Measurements from ENCODE around the gene FAM107B. TPM values are rescaled to one million over a fixed set of nuclear protein-coding genes. Genes with fewer than 3 reads are reported as not detected.
A peak's percentile ranks its signal among the peaks of the same experiment; 100 is the strongest.
"Not testable (repeated sequence)": the region's sequence is repeated elsewhere in the genome, so short reads cannot be mapped to it uniquely, and the experiment has no call there.

Gene FAM107B
- polyA plus RNA-seq, 1 donor = 44.0 TPM

DNA sequence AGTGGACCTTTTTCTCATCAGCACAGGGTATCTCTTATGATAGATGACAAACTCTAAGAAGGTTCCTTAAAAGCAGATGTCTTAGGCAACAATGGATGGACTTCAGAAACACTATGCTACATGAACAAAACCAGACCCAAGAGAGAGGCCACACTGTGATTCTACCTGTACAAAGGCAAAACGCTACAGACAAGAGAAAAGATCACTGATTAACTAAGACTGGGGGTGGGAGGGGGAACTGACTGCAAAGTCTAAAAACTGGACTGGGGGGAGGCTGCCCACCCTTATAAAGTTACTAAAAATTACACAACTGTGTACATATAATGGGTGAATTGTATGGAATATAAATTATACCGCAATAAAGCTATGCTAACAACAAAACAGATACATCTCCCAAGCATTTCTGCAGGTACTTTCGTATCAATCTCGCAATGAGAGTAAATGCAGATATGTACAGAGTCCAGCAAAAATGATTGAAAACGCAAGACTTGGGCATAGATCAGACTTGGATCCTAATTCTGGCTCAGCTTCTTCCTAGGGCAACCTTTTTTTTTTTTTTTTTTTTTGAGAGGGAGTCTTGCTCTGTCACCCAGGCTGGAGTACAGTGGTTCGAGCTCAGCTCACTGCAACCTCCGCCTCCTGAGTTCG lies 179.7 kb downstream of the FAM107B start:
- 60% methylated on average over 4 of the region's 8 CpGs for WGBS (ENCODE audit: insufficient coverage, low lambda C conversion rate)

DNA sequence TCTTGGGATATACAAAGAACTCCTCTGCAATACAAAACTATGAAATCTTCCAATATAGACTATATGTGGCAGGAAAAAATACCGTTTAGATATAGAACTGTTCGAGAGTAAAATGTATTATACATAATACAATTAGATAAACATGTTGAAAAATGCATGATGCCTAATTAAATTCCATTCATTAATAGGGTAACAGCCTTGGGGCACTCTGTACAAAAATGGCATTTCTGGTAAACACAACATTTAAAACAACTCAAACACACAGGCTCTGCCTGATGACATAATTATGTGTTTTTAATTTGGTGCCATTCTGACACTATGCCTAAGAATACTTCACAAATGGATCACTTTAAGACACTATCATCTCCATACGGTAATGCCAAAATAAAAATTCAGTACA lies 180.9 kb downstream of the FAM107B start:
- H3K4me1 ChIP-seq (ENCODE audit: control insufficient read depth, insufficient read depth, low read length) = peaks cover 7% of the 10 kb centered on the region
- 93% methylated on average over 2 of the region's 3 CpGs for whole genome bisulfite sequencing (ENCODE audit: insufficient coverage, low lambda C conversion rate)
- no peak for DNase-seq

More for the DNA sequence above, 179.7 kb downstream of the FAM107B start:
- Histone ChIP-seq H3K4me3 (ENCODE audit: low read length) (no peak overlapping the region), H3K4me1 (ENCODE audit: control insufficient read depth, insufficient read depth, low read length) (peaks cover 7% of the 10 kb centered on the region), H3K27me3 (ENCODE audit: control insufficient read depth, insufficient read depth, low read length) (no peaks in the 10 kb centered on the region), H3K27ac (ENCODE audit: low read length) (no peak overlapping the region), H3K9me3 (ENCODE audit: control insufficient read depth, low read depth, low read length) (no peaks in the 10 kb centered on the region), H3K36me3 (ENCODE audit: control insufficient read depth, insufficient read depth, low read length) (peaks cover 11% of the 10 kb centered on the region)
- DNase-seq = peak in 1 of 2 donors; percentile 34

GRCh38 chr10:14592566-14592965 lies 182.1 kb downstream of the FAM107B start:
- H3K27ac ChIP-seq (ENCODE audit: low read length) = no peak overlapping the region
- peaks cover 18% of the 10 kb centered on the region for H3K4me1 ChIP-seq (ENCODE audit: control insufficient read depth, insufficient read depth, low read length)
- WGBS (ENCODE audit: insufficient coverage, low lambda C conversion rate) = no CpG with 5 or more reads among the region's 6 CpGs
- no peaks in the 10 kb centered on the region for H3K9me3 ChIP-seq (ENCODE audit: control insufficient read depth, low read depth, low read length)
- no peak overlapping the region for H3K4me3 ChIP-seq (ENCODE audit: low read length)
- no peak for DNase-seq
- H3K27me3 ChIP-seq (ENCODE audit: control insufficient read depth, insufficient read depth, low read length) = no peaks in the 10 kb centered on the region
- no peaks in the 10 kb centered on the region for H3K36me3 ChIP-seq (ENCODE audit: control insufficient read depth, insufficient read depth, low read length)

More for the DNA sequence above, 180.9 kb downstream of the FAM107B start:
- H3K27ac ChIP-seq (ENCODE audit: low read length) = no peak overlapping the region
- no peak overlapping the region for H3K4me3 ChIP-seq (ENCODE audit: low read length)
- H3K9me3 ChIP-seq (ENCODE audit: control insufficient read depth, low read depth, low read length) = no peaks in the 10 kb centered on the region
- peaks cover 4% of the 10 kb centered on the region for H3K36me3 ChIP-seq (ENCODE audit: control insufficient read depth, insufficient read depth, low read length)
- no peaks in the 10 kb centered on the region for H3K27me3 ChIP-seq (ENCODE audit: control insufficient read depth, insufficient read depth, low read length)

DNA sequence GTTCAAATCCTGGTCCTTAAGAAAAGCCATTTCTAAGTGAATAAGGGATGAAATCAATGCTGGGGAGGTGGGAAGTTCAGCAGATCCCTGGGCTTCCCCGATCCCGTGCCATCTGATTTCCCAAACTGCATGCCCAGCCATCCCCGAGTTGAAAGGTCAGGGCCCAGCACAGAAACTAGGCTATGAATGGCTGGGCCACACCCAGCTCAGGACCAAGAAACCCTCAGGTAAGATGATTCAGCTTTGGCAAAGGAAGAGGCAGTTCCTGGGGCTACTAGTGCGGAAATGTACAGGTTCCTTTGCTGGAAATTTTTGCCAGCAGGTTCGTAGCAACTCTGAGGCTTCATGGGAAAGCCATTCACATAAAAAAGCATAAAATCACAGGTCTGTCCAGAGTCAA lies 182.7 kb downstream of the FAM107B start:
- Histone ChIP-seq H3K27ac (ENCODE audit: low read length) (no peak overlapping the region), H3K9me3 (ENCODE audit: control insufficient read depth, low read depth, low read length) (no peaks in the 10 kb centered on the region), H3K36me3 (ENCODE audit: control insufficient read depth, insufficient read depth, low read length) (no peaks in the 10 kb centered on the region), H3K4me3 (ENCODE audit: low read length) (no peak overlapping the region), H3K27me3 (ENCODE audit: control insufficient read depth, insufficient read depth, low read length) (no peaks in the 10 kb centered on the region), H3K4me1 (ENCODE audit: control insufficient read depth, insufficient read depth, low read length) (peaks cover 18% of the 10 kb centered on the region)
- DNase-seq = no peak
- WGBS (ENCODE audit: insufficient coverage, low lambda C conversion rate) = no CpG with 5 or more reads among the region's 5 CpGs

DNA sequence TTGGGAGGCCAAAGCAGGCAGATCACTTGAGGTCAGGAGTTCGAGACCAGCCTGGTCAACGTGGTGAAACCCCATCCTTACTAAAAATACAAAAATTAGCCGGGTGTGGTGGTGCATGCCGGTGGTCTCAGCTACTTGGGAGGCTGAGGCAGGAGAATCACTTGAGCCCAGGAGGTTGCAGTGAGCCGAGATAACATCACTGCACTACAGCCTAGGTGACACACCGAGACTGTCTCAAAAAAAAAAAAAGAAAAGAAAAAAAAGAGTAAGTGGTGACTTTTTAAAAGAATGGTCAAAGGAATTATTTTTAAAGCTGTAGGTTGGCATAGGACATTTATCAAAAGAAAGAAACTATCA lies 185.8 kb downstream of the FAM107B start:
- H3K4me3 ChIP-seq (ENCODE audit: low read length); H3K27me3 ChIP-seq (ENCODE audit: control insufficient read depth, insufficient read depth, low read length); H3K36me3 ChIP-seq (ENCODE audit: control insufficient read depth, insufficient read depth, low read length); H3K27ac ChIP-seq (ENCODE audit: low read length); H3K9me3 ChIP-seq (ENCODE audit: control insufficient read depth, low read depth, low read length); DNase-seq: not testable (repeated sequence)
- WGBS (ENCODE audit: insufficient coverage, low lambda C conversion rate) = no CpG with 5 or more reads among the region's 6 CpGs
- H3K4me1 ChIP-seq (ENCODE audit: control insufficient read depth, insufficient read depth, low read length) = peaks cover 11% of the 10 kb centered on the region

DNA sequence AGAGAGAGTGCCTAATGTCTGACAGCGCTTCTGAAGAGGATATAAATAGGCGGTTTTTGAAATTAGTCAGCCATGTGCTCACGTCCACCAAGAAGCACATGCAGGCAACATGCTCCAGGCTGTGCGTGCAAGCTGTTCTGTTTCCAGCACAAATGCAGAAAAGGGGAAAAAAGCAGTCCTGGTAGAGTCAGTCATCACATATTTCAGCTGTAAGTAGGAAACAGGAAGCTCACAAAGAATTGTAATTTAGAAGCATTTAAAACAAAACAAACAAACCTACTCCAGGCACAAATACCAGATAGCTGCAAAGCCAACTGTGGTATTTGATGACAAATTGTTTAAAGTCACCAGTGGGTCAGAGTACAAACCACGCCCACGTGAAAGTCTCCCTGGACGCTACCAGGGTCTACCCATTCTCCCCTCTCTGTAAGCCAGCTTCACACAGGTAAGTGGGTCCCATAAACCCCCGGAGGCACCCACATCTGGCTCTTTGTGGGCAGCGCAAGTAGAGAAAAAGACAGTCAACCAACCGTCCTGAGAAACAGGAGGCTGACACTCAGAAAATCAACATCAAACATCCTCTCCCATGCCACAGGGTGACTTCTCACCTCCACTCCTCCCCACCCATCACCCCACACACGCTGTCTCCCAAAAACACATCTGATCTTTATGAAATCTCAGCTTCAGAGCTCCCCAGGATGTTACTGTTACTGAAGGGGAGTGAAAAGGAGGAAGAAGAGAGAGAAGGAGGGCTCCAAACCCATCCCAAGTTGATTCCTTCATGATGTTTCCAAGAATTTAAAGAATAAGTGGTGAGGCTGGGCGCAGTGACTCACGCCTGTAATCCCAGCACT lies 186.4 kb downstream of the FAM107B start:
- no peak overlapping the region for H3K27ac ChIP-seq (ENCODE audit: low read length)
- H3K9me3 ChIP-seq (ENCODE audit: control insufficient read depth, low read depth, low read length) = no peaks in the 10 kb centered on the region
- DNase-seq = peak in 1 of 2 donors; percentile 42
- 65% methylated on average over 3 of the region's 13 CpGs for WGBS (ENCODE audit: insufficient coverage, low lambda C conversion rate)
- H3K27me3 ChIP-seq (ENCODE audit: control insufficient read depth, insufficient read depth, low read length) = no peaks in the 10 kb centered on the region
- H3K4me3 ChIP-seq (ENCODE audit: low read length) = no peak overlapping the region
- peaks cover 5% of the 10 kb centered on the region for H3K36me3 ChIP-seq (ENCODE audit: control insufficient read depth, insufficient read depth, low read length)
- peaks cover 11% of the 10 kb centered on the region for H3K4me1 ChIP-seq (ENCODE audit: control insufficient read depth, insufficient read depth, low read length)

GRCh38 chr10:14587540-14588083 lies 187.1 kb downstream of the FAM107B start:
- Histone ChIP-seq H3K27me3 (ENCODE audit: control insufficient read depth, insufficient read depth, low read length) (no peaks in the 10 kb centered on the region), H3K36me3 (ENCODE audit: control insufficient read depth, insufficient read depth, low read length) (peaks cover 5% of the 10 kb centered on the region), H3K4me1 (ENCODE audit: control insufficient read depth, insufficient read depth, low read length) (peaks cover 11% of the 10 kb centered on the region), H3K27ac (ENCODE audit: low read length) (no peak overlapping the region), H3K9me3 (ENCODE audit: control insufficient read depth, low read depth, low read length) (no peaks in the 10 kb centered on the region), H3K4me3 (ENCODE audit: low read length) (no peak overlapping the region)
- WGBS (ENCODE audit: insufficient coverage, low lambda C conversion rate) = 67% methylated on average over 3 of the region's 6 CpGs
- no peak for DNase-seq

- Histone ChIP-seq H3K4me3 (ENCODE audit: low read length) (no peak overlapping the region), H3K27ac (ENCODE audit: low read length) (no peak overlapping the region), H3K36me3 (ENCODE audit: control insufficient read depth, insufficient read depth, low read length) (peaks cover 5% of the 10 kb centered on the region), H3K9me3 (ENCODE audit: control insufficient read depth, low read depth, low read length) (no peaks in the 10 kb centered on the region), H3K27me3 (ENCODE audit: control insufficient read depth, insufficient read depth, low read length) (no peaks in the 10 kb centered on the region), H3K4me1 (ENCODE audit: control insufficient read depth, insufficient read depth, low read length) (peaks cover 11% of the 10 kb centered on the region)
- WGBS (ENCODE audit: insufficient coverage, low lambda C conversion rate) = no CpG with 5 or more reads among the region's 6 CpGs
- DNase-seq = peak in 1 of 2 donors; percentile 42
Observed at GRCh38 chr10:14586901-14587300, 187.8 kb downstream of the FAM107B start.

DNA sequence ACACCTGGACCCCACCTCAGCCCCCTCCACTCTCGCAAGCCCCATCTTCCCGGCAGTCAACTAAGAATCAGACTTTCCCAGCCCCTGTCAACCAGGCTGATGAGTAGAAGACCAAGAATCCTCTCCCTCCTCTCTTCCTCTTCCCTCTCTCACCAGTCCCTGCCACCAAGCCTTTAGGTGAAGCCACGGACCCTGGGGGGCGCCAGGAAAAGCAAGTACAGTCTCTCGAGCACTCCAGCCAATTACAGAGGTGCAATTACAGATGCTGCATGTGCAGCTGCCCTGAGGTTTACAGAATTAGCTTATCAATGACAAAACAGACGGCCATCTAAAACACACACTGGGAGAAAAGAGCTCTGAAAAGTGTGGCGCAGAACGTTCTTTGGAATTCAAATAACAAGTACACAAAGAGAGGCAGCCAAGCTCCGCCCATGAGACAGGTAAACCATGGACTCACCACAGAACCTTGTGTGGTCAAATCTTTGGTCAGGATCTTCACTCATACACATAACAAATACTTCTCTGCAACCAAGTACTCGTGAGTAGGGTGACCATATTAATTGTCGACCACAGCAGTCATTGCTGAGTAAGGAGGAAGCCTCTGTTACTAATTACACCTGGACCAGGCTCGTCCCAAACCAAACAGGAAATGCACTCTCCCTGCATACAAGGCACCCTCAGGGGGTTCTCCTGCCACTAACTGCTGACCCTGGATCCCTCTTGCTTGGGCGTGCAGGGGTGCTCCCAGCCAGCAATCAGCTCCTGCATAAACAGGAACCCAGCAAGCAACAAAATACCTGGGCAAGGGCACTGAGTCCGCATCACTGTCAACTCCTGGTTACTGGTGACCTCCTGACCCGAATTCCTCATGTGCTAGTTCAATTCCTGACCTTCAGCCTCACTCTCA lies 189.2 kb downstream of the FAM107B start:
- 100% methylated on average over 1 of the region's 15 CpGs for WGBS (ENCODE audit: insufficient coverage, low lambda C conversion rate)
- Histone ChIP-seq H3K27me3 (ENCODE audit: control insufficient read depth, insufficient read depth, low read length) (no peaks in the 10 kb centered on the region), H3K27ac (ENCODE audit: low read length) (no peak overlapping the region), H3K4me1 (ENCODE audit: control insufficient read depth, insufficient read depth, low read length) (peaks cover 11% of the 10 kb centered on the region), H3K9me3 (ENCODE audit: control insufficient read depth, low read depth, low read length) (no peaks in the 10 kb centered on the region), H3K4me3 (ENCODE audit: low read length) (no peak overlapping the region), H3K36me3 (ENCODE audit: control insufficient read depth, insufficient read depth, low read length) (peaks cover 5% of the 10 kb centered on the region)
- DNase-seq = no peak

DNA sequence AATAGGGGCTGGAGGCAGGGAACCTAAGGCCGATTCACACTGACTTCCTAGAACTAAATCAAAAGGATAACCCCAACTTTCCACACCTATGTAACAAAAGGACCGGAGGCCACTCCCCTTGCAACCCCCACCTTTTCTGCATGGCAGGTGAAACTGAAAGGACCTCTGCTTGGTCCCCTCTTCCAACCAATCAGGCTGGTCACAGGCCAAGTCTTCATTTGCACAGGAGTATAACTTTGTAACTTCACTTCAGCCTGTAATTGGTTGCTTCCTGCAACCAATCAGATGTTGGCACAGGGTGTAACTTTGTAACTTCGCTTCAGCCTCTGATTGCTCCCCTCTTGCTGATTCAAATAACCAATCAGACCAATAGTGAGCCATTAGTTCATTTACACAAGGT lies 190.0 kb downstream of the FAM107B start:
- no peaks in the 10 kb centered on the region for H3K27me3 ChIP-seq (ENCODE audit: control insufficient read depth, insufficient read depth, low read length)
- WGBS (ENCODE audit: insufficient coverage, low lambda C conversion rate) = no CpG with 5 or more reads among the region's 3 CpGs
- no peak overlapping the region for H3K27ac ChIP-seq (ENCODE audit: low read length)
- peaks cover 5% of the 10 kb centered on the region for H3K36me3 ChIP-seq (ENCODE audit: control insufficient read depth, insufficient read depth, low read length)
- H3K9me3 ChIP-seq (ENCODE audit: control insufficient read depth, low read depth, low read length) = no peaks in the 10 kb centered on the region
- peaks cover 11% of the 10 kb centered on the region for H3K4me1 ChIP-seq (ENCODE audit: control insufficient read depth, insufficient read depth, low read length)
- H3K4me3 ChIP-seq (ENCODE audit: low read length) = no peak overlapping the region
- no peak for DNase-seq

All from large intestine (tissue), 3 donors.